ENCODE data around the gene BCR.
"Not testable (repeated sequence)": the region's sequence is repeated elsewhere in the genome, so short reads cannot be mapped to it uniquely, and the experiment has no call there.

Gene BCR

DNA sequence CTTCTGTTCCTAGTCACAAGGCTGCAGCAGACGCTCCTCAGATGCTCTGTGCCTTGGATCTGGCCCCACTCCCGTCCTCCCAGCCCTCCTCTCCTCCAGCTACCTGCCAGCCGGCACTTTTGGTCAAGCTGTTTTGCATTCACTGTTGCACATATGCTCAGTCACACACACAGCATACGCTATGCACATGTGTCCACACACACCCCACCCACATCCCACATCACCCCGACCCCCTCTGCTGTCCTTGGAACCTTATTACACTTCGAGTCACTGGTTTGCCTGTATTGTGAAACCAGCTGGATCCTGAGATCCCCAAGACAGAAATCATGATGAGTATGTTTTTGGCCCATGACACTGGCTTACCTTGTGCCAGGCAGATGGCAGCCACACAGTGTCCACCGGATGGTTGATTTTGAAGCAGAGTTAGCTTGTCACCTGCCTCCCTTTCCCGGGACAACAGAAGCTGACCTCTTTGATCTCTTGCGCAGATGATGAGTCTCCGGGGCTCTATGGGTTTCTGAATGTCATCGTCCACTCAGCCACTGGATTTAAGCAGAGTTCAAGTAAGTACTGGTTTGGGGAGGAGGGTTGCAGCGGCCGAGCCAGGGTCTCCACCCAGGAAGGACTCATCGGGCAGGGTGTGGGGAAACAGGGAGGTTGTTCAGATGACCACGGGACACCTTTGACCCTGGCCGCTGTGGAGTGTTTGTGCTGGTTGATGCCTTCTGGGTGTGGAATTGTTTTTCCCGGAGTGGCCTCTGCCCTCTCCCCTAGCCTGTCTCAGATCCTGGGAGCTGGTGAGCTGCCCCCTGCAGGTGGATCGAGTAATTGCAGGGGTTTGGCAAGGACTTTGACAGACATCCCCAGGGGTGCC is 109.8 kb downstream of the BCR start:
- no peak for DNase-seq (ENCODE audit: low spot score)

DNA sequence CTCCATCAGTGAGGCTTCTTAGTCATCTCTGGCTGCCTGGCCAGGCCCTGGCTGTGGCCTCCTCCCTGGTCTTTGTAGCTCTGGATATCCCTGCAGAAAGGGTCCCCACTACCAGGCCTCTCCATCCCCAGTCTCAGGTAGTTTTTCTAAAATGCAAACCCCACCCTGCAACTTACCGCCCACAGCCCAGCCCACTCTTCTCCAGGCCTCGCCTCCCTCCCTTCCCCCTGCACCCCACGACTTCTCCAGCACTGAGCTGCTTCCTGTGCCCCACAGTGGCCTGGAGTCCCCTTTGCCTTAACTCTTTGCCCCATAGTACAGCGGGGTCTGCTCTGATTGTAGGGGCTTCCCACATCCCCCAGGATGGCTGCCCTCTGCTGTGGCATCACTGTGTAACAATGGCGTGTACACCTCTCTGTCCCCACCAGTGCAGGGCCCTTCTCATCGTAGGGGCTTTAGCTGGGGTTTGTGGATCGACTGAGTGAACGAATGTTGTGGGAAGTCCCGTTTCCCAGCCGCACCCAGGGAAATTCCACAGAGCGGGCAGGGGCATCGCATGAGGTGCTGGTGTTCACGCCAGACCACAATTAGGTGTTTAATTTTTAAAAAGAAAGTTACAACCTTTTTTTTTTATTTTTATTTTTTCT is 111.6 kb downstream of the BCR start:
- no peak for DNase-seq (ENCODE audit: low spot score)

DNA sequence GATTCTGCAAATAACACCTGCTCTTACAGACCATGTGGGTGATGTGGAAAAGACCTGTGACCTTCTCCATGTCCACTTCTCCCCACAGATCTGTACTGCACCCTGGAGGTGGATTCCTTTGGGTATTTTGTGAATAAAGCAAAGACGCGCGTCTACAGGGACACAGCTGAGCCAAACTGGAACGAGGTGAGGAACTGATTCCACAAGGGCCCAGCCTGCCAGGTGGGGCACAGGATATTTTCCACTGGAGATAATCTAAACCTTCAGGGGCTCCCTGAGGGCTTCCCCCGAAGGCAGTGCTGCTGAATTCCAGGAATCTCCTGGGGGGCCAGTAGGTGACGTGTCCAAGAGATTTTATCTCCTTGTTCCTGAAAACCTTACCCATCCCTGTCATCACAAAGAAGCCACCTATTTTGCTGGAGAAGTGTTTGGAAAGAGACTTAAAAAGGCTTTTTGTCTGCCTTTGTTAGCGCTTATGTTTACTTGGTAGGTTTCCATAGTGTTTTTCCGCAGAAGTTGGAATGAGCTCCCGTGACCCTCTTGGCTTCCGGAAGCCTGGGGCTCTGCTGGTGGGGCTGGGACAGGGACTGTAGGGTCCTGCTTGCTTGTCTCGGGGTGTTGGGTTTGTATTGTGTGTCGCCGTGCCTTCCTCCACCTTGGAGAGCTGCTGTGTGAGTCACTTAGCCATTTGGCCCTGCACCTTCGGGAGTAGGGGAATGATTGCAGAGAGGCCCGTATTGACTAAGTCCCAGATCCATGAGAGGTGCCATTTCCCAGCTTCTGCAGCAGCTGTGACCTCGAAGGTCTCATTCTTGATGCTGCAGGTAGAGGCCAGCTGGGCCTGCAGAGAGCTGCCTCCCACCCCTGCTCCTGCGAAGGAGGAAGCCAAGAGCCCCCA is 112.4 kb downstream of the BCR start:
- DNase-seq (ENCODE audit: low spot score) = no peak

DNA sequence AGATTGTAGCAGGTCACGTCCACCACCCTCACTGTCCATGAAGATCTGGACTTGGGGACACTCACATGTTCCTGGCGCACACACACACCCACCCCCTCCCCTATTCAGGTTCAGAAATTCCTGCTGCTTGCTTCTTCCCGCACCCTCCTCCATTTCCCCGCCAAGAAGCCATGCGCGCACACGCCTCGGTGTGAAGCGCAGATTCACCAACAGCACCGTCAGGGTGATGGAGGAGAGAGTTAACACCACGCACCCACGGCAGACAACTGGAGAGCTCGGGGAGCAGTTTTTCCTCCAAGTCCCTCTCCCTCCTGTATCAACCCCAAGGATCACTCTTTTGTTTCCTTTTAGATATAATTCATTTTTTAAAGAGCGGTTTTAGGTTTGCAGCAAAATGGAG is 113.4 kb downstream of the BCR start:
- no peak for DNase-seq (ENCODE audit: low spot score)

DNA sequence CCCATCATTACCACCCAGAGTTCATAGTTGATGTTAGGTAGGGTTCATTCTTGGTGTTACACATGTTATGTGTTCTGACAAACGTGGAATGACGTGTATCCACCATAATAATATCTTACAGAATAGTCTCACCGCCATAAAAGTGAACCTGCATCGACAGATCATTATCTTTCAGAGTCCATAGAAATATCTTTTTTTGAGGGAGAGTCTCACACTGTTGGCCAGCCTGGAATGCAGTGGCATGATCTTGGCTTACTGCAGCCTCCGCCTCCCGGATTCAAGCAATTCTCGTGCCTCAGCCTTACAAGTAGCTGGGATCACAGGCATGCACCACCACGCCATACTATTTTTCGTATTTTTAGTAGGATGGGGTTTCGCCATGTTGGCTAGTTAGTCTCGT is 113.9 kb downstream of the BCR start:
- no peak for DNase-seq (ENCODE audit: low spot score)

- no peak for DNase-seq (ENCODE audit: low spot score)
Observed at GRCh38 chr22:23300476-23300875, 120.2 kb downstream of the BCR start.

- DNase-seq (ENCODE audit: low spot score) = no peak
Observed at GRCh38 chr22:23301591-23301990, 121.3 kb downstream of the BCR start.

GRCh38 chr22:23302171-23303002 is 122.1 kb downstream of the BCR start:
- DNase-seq (ENCODE audit: low spot score) = no peak

- no peak for DNase-seq (ENCODE audit: low spot score)
Observed at GRCh38 chr22:23305321-23305910, 125.1 kb downstream of the BCR start.

GRCh38 chr22:23305922-23306374 is 125.6 kb downstream of the BCR start:
- DNase-seq (ENCODE audit: low spot score) = peak; percentile 92

DNA sequence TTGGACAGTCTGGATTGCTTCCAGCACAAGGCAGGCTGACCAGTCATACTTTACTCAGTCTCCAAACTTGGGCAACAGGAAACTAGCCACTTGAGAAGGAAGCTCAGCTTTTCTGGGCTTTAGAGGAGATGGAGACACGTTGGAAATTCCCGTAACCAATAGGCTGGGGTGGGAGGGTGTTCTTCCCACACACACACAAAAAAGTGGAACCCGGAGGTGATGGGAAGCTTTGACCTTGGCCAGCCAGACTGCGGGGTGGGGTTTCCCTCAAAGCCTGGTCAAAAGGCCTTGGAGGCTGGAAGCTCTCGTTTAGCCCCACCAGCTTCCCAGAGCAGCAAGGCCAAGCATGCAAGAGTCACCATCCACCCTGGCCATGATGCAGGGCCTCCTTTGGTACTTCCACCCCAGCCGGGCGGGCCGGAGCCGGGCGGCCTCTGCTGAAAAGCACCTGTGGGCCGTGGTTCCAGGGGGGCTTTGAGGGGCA is 126.2 kb downstream of the BCR start:
- DNase-seq (ENCODE audit: low spot score) = no peak

DNA sequence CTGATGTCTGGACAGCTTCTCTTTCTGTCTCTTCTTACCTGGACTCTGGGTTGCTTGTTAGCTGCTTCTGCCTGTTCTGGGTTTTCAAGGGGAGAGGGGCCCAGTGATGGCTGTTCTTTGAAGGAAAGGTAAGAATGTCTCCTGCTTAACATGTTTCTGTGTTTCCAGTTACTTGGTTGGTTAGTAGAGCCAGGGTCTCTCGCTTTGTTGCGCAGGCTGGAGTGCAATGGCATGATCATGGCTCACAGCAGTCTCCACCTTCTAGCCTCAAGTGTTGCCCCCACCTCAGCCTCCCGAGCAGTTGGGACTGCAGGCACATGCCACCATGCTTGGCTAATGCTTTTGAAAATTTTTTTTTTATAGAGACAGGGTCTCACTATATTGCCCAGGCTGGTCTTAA is 126.6 kb downstream of the BCR start:
- DNase-seq (ENCODE audit: low spot score) = no peak

DNA sequence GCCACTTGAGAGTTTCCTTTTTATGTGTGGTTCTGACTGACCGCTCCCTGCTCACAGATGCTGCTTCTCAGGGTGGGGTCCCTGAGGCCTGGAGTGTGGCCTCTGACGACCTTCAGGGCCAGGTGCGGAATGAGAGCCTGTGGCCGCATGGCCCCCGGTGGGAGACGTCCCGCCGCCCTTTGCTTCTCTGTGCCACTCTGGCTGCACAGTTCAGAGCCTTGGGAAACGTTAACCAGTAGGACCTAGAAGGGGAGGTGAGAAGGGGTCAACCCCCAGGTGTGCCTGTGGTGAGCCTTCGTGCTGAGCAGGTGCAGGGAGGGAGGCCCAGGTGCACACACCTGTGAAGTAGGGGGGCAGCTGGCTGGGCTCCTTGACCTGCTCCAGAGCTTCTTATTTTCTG is 127.2 kb downstream of the BCR start:
- not testable (repeated sequence) for DNase-seq (ENCODE audit: low spot score)

- DNase-seq (ENCODE audit: low spot score) = not testable (repeated sequence)
Observed at GRCh38 chr22:23309261-23309660, 129.0 kb downstream of the BCR start.

DNA sequence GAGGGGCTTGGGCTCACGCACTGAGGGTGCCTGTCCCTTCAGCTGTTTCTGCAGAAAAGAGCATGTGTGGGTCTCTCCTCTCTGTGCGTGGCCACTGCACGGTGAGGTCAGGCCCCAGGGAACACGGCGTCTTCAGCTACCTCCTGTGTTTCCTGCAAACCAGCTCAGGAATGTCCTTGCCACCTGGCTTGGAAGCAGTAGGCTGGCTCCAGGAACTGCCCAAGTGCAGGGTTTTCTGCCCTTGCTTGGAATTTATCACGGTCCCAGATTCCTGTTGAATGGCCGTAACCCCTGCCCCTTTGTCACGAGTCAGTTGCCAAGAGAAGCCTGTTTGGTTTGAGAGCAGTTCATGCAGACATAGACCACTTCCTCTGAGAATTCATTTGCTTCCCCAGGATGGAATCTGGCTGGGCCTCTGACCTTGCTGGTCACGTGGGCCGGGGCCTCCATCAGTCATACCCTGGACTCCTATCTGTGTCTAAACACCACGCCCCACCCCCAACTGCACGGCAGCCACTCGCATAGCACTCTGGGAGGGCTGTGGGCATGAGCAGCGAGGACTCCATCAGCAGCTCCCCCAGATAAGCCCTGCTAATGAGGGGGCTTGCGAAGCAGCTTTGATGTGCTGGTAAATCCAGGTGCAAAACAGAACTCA is 130.3 kb downstream of the BCR start:
- DNase-seq (ENCODE audit: low spot score) = not testable (repeated sequence)

GRCh38 chr22:23311635-23312420 is 131.5 kb downstream of the BCR start:
- not testable (repeated sequence) for DNase-seq (ENCODE audit: low spot score)

DNA sequence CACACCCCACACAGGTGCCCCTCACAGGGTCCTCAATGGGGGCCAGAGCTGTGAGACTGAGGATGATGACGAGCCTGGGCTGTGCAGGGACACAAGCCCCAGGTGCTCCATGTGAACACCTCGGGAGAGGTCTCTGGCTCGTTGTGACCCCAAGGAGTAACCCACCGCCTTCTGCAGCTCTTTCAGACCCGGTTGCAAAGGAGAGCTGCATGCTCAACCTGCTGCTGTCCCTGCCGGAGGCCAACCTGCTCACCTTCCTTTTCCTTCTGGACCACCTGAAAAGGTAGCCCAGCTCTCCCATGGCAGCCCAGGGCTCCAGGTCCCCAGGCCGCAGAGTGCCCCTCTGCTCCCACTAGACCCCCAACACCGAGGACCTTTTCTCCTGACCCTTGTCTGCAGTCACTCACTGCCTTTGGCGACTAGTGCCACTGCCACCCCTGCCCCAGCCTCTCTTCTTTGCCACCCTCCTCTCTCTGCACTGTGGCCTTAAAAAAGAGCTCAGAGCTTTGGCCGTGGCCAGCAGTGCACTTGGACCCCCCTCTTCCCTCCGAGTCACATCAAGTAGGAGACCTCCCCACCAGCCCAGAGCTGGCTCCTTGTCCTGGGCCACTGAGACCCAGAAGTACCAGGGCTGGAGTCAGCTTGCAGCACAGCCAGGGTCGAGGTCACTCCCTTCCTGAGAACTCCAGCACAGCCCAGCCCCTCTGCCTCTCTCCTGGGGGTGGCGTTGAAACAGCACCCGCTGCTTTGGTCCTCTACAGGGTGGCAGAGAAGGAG is 133.7 kb downstream of the BCR start:
- no peak for DNase-seq (ENCODE audit: low spot score)

DNA sequence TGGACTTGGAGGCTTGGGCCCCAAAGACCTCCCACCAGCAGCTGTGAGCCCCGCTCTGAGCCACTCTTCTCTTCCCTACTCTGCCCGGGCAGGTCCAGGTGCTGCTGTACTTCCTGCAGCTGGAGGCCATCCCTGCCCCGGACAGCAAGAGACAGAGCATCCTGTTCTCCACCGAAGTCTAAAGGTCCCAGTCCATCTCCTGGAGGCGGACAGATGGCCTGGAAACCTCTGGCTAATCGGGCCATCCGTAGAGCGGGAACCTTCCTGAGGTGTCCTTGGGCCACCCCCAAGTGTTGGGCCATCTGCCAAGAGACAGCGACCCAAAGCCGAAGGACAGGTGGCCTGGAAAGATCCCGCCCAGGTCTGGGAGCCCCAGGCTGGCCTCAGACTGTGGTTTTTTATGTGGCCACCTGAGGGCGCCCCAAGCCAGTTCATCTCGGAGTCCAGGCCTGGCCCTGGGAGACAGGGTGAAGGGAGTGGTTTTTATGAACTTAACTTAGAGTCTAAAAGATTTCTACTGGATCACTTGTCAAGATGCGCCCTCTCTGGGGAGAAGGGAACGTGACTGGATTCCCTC is 135.1 kb downstream of the BCR start:
- DNase-seq (ENCODE audit: low spot score) = no peak

All from Ammon's horn (tissue), 1 donor.